ENCODE data around the gene BANK1.

BANK1 gene

GRCh38 chr4:102037566-102037965 is 247.0 kb downstream of the BANK1 start:
- DNase-seq: no peak

DNA sequence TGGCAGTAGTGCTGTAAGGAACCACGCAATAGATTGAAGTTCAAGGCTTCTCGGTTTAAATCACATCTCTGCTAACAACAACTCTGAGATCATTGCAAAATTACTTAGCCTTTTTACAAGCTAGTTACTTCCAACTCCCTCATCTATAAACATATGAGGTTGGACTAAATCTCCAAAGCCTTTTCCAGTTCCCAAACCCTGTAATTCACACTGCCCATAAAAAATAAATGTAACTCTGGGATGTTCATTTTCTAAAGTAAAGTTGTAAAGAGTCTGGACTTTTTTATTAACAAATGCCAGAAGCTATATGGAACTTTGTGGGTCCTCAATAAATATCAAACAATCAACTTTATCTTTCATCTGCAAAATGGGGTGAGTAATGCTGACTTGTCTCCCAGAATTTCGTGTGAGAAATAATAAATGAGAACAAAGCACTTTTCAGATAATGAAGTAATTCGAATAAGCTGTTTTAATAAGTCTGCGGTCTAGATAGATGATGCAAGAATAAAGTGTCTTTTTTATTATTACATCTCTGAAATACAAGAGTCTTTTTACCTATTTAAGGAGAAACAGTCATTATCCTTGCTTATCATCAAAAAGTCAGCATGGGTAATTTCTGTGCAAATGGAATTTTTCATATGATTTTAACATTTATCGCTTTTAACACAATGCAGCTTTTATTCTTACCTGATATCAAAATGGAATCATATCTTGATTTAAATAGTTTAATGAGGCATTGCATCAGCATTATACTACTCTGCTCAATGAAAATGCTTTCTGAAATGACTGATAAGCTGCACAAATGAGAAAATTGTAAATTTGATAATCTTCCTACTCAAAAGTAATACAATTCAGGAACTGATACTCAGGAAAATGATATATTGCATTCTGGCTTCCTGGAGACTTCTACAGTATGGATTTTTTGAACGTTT is 252.6 kb downstream of the BANK1 start:
- no peak for DNase-seq

GRCh38 chr4:102047616-102048015 is 257.1 kb downstream of the BANK1 start:
- DNase-seq: no peak

DNA sequence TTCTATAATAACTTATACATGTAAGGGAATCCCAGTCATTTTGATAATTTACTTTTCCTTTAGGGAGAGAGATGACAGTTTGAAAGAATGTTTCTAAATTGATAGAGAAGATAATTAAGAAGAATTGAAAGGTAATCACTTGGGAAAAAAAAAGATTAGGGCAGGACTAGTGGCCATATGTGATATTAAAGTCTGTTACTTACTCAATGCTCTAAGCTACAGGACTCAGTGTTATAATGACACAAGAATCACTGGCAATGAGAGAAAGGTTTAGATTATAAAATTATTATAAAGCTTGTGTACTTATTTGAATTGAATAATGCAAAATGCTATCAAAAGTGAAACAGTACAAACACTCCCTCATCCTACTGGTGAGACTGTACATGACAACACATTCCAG is 265.3 kb downstream of the BANK1 start:
- no peak for DNase-seq

DNA sequence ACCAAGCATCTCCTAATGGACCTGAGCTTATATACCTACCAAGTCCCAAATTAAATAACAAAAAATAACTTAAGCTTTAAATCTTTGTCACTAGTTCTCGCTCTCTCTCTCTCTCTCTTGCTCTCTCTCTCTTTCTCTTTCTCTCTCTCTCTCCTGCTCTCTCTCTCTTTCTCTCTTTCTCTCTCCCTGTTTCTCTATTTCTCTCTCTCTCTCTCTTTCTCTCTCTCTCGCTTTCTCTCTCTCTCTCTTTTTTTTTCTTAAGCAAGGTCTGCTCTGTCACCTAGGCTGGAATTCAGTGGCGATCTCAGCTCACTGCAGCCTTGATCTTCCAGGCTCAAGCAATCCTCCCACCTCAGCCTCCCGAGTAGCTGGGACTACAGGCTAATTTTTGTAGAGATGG is 266.6 kb downstream of the BANK1 start:
- DNase-seq: no peak

GRCh38 chr4:102061133-102061532 is 270.6 kb downstream of the BANK1 start:
- no peak for DNase-seq

GRCh38 chr4:102064747-102065442 is 274.4 kb downstream of the BANK1 start:
- no peak for DNase-seq

- DNase-seq: no peak
Observed at GRCh38 chr4:102076622-102077021, 286.1 kb downstream of the BANK1 start.

DNA sequence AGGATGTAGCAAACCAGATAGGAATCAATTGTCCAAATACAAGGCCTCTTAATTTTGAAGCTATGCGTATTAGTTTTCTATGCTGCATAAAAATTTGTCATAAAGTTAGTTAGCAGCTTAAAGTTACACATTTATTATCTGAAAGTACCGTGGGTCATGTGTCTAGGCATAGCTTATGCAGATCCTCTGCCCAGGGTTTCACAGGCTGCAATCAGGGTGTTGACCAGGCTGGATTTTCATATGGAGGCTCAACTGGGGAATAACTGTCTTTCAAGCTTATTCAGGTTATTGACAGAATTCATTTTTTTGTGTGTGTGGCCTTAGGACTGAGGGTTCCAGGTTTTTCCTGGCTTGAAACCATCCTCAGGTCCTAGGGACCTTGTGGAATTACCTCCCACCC is 289.7 kb downstream of the BANK1 start:
- no peak for DNase-seq

DNA sequence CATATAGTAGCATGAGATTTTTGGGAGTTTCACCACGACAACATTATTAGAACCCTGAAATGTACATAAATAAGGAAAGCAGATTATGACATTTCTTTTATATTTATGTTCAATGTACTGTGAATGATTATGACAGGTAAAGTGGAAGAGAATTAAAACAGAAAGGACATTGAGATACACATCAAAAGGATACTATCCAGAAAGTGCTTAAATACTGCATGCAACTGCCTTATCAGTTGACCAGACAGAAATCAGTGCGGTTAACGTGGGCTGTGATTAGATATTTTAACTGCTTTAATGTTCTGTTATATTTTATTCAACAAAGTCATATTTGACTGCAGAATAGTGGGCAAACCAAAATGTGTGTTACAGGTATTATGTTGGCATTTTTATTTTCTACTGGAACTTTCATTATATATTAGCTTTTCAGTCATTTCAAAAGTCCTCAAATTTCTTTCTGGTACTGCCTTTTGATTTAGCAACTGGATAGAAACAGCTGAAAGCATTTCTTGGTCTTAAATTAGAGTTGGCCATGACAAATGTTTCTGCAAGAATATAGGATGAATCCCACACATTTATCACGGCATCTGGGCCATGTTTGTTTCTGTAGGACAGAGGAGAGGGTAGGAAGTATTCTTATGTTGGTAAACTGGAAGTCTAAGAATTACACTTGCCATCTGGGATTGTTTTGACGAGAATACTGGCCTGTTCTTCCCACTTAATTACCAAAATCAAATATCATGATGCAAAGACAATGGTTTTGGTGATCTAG is 299.5 kb downstream of the BANK1 start:
- DNase-seq: no peak

DNA sequence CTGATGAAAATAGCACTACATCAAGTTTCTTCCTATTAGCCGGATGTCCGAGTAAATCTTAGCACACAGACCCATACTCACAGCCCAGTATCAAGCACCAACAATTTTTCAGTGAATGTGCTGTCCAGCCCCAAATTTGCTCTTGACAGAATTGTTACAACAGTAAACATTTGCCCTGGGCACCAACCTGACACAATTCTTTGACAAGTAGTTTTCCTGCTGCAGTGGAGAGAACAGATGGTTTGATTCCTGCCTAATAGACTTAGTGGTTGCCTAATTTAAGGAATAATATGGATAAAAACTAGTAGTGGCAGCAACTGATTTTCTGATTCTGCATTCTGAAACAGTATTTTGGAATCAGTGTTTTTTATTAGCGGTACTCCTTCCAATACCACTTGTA is 301.1 kb downstream of the BANK1 start:
- DNase-seq: no peak

GRCh38 chr4:102094481-102094880 is 304.0 kb downstream of the BANK1 start:
- no peak for DNase-seq

DNA sequence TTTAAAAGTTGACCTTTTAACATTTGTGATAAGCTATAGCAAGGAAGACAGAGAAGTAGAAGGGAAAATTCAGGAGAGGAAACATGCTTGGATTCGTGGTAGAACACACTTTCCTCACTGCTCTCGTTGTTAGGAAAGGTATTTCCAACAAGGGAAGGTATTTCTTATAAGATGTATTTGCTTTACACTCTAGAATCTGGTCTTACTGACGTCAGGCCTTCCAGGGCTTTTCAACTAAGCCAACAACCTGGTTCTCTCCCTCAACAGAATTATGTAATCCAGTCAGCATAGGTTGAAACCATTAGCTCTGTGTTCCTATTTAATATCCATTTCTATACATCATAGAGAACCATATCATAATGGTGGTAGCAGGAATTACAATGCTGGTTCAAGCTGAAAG is 312.8 kb downstream of the BANK1 start:
- DNase-seq: no peak

- no peak for DNase-seq
Observed at GRCh38 chr4:102104278-102104677, 313.7 kb downstream of the BANK1 start.

DNA sequence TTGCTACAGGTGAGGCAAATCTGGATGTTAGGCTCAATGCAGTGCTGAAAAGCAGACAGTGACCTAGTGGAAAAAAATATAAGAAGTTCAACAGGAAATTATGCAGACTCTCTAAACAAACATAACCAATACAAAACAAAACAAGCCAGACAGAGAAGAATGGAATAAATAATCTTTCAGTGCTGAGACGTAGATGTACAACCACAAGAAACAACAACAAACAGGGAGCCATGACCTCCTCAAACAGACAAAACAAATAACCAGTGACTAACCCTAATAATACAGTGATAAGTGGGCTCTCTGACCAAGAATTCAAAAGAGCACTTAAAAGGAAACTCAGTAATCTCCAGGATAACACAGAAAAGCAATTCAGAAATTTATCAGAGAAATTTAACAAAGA is 315.5 kb downstream of the BANK1 start:
- DNase-seq: no peak

DNA sequence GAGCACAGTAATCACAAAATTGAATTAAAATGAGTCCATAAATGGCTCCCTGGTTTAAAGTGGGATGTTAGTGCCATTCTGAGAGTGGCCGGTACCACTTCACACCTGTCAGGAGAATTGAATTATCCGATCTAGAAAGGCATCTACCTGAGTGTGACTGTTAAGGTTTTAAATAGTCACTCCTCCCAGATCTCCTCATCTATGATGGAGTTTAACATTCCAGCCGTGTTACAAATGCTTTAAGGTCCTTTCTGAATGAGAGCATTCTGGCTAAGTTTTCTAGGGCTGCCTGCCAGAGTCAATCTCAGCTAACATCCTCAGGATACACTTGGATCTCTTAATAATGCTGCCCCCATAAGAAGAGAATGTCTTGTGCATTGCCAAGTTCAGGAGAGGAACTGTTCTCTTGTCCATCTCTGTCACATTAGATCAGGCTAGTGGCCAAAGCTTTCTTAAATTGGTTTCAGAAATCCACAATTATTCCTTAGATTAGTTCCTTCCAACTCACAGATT is 323.6 kb downstream of the BANK1 start:
- no peak for DNase-seq

- DNase-seq: no peak
Observed at GRCh38 chr4:102116121-102116520, 325.6 kb downstream of the BANK1 start.

DNA sequence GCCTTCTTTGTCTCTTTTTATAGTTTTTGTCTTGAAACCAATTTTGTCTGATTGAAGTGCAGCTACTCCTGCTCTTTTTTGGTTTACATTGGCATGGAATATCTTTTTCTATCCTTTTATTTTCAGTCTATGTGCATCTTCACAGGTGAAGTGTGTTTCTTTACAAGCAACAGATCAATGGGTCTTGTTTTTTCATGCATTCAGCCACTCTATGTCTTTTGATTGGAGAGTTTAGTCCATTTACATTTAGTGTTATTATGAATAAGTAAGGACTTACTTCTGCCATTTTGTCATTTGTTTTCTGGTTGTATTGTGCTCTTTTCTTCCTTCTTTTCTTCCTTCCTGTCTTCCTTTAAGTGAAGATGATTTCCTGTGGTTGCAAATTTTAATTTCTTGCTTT is 330.3 kb downstream of the BANK1 start:
- DNase-seq: no peak

Measured in NCI-H446 (cell line).